NCI-H146 (cell line): ENCODE data around the gene ZMIZ1.
A peak's percentile ranks its signal among the peaks of the same experiment; 100 is the strongest.

ENCODE experiments used
- DNase-seq: peaks from one replicate; lab custom pipeline; 2025; lab: John Stamatoyannopoulos, UW

The ZMIZ1 gene

GRCh38 chr10:79286318-79286951 lies 217.7 kb downstream of the ZMIZ1 start:
- DNase-seq = no peak

GRCh38 chr10:79287973-79288723 lies 219.4 kb downstream of the ZMIZ1 start:
- DNase-seq = no peak

- DNase-seq = no peak
These were observed 221.0 kb downstream of the ZMIZ1 start for GRCh38 chr10:79289801-79290200.

GRCh38 chr10:79292026-79292766 lies 223.4 kb downstream of the ZMIZ1 start:
- DNase-seq = no peak

- DNase-seq = no peak
These were observed 224.4 kb downstream of the ZMIZ1 start for GRCh38 chr10:79292891-79293746.

- no peak for DNase-seq
These were observed 225.2 kb downstream of the ZMIZ1 start for GRCh38 chr10:79293841-79294581.

- DNase-seq = no peak
These were observed 226.8 kb downstream of the ZMIZ1 start for GRCh38 chr10:79295563-79295962.

GRCh38 chr10:79296431-79296830 lies 227.7 kb downstream of the ZMIZ1 start:
- DNase-seq = no peak

GRCh38 chr10:79298403-79299244 lies 229.9 kb downstream of the ZMIZ1 start:
- DNase-seq = peak; percentile 6

GRCh38 chr10:79299397-79300241 lies 230.9 kb downstream of the ZMIZ1 start:
- DNase-seq = no peak

GRCh38 chr10:79300711-79301110 lies 231.9 kb downstream of the ZMIZ1 start:
- DNase-seq = no peak

- DNase-seq = no peak
These were observed 233.2 kb downstream of the ZMIZ1 start for GRCh38 chr10:79301754-79302530.

GRCh38 chr10:79303631-79304478 lies 235.1 kb downstream of the ZMIZ1 start:
- DNase-seq = no peak

GRCh38 chr10:79304479-79305087 lies 235.8 kb downstream of the ZMIZ1 start:
- DNase-seq = no peak

GRCh38 chr10:79305515-79305914 lies 236.7 kb downstream of the ZMIZ1 start:
- DNase-seq = no peak

- no peak for DNase-seq
These were observed 237.2 kb downstream of the ZMIZ1 start for GRCh38 chr10:79305988-79306387.

- DNase-seq = no peak
These were observed 238.0 kb downstream of the ZMIZ1 start for GRCh38 chr10:79306644-79307220.
